Endothelial cell of umbilical vein (primary cell): Measurements from ENCODE around the gene SMTNL1.
A peak's percentile ranks its signal among the peaks of the same experiment; 100 is the strongest.

Experiments
- CTCF ChIP-seq, 2 donors: IDR thresholded peaks; 1 replicate in 1 of 2; 2 replicates in 1 of 2; pipeline ENCODE4 v1.5.1; 2011; ENCODE audit warnings: low read length in 2 of 2, mild to moderate bottlenecking in 2 of 2, moderate library complexity in 2 of 2, control low read depth in 1 of 2, inconsistent platforms in 1 of 2, low read depth in 1 of 2; ENCODE audit not compliant: insufficient read depth in 1 of 2; ENCODE audit errors: extremely low read depth in 1 of 2
- EZH2 ChIP-seq: IDR thresholded peaks from 2 replicates; pipeline ENCODE4 v1.6.1; 2012; ENCODE audit warnings: borderline replicate concordance, low read depth, mild to moderate bottlenecking, moderate library complexity, low read length, inconsistent platforms; ENCODE audit not compliant: severe bottlenecking
- FOS ChIP-seq: IDR thresholded peaks from 2 replicates; pipeline ENCODE4 v1.6.1; 2011; ENCODE audit warnings: mild to moderate bottlenecking, low read length, moderate library complexity, borderline replicate concordance; ENCODE audit not compliant: insufficient read depth
- JUN ChIP-seq: IDR thresholded peaks from 2 replicates; pipeline ENCODE4 v1.6.1; 2011; ENCODE audit warnings: borderline replicate concordance, low read depth; ENCODE audit not compliant: insufficient read length, insufficient read depth
- MAX ChIP-seq: IDR thresholded peaks from 2 replicates; pipeline ENCODE4 v1.6.1; 2011; ENCODE audit not compliant: insufficient read depth, insufficient read length
- MYC ChIP-seq: IDR thresholded peaks from one replicate; pipeline ENCODE4 v1.6.1; 2011; ENCODE audit warnings: mild to moderate bottlenecking, low read depth, low read length
- POLR2A ChIP-seq: IDR thresholded peaks from 2 replicates; pipeline ENCODE4 v1.6.1; 2012; ENCODE audit warnings: low read depth, mild to moderate bottlenecking, control low read depth, low read length
- POLR2AphosphoS5 ChIP-seq: IDR thresholded peaks from 2 replicates; pipeline ENCODE4 v1.6.1; 2012; ENCODE audit warnings: low read depth, mild to moderate bottlenecking, control low read depth, low read length, moderate library complexity; ENCODE audit not compliant: insufficient read depth

- peak; percentile 78 to 79 for TF ChIP-seq CTCF (IDR thresholded peaks at IDR 0.05; ENCODE audit: extremely low read depth in 1 of 2, insufficient read depth in 1 of 2, low read depth in 1 of 2, low read length in 2 of 2)
- no peak for TF ChIP-seq POLR2AphosphoS5
- no peak for TF ChIP-seq POLR2A
- no peak for TF ChIP-seq EZH2
- TF ChIP-seq MAX = no peak
- no peak for TF ChIP-seq JUN
- TF ChIP-seq FOS = no peak
- TF ChIP-seq MYC = no peak
Observed at GRCh38 chr11:57527056-57527631, 10.3 kb upstream of the SMTNL1 start.
